Endothelial cell (in vitro differentiated cells): ENCODE measurements around the gene SND1. TPM values are rescaled to one million over a fixed set of nuclear protein-coding genes. Genes with fewer than 3 reads are reported as not detected.

Experiments used
- DNase-seq: peaks from one replicate; pipeline ENCODE4 v3.0.0; 2021; ENCODE audit warnings: low spot score
- H3K27ac Mint-ChIP-seq: one replicate; pipeline ENCODE4 v1.8.0; 2021; ENCODE audit warnings: mixed read lengths, inconsistent platforms; ENCODE audit not compliant: unreplicated experiment
- H3K27me3 Mint-ChIP-seq: one replicate; pipeline ENCODE4 v1.8.0; 2021; ENCODE audit warnings: mild to moderate bottlenecking, moderate library complexity, mixed read lengths, inconsistent platforms; ENCODE audit not compliant: unreplicated experiment
- H3K36me3 Mint-ChIP-seq: one replicate; pipeline ENCODE4 v1.8.0; 2021; ENCODE audit warnings: mild to moderate bottlenecking, low read depth, mixed read lengths, inconsistent platforms; ENCODE audit not compliant: unreplicated experiment
- H3K4me1 Mint-ChIP-seq: one replicate; pipeline ENCODE4 v1.8.0; 2021; ENCODE audit warnings: mild to moderate bottlenecking, mixed read lengths, inconsistent platforms; ENCODE audit not compliant: unreplicated experiment
- H3K4me3 Mint-ChIP-seq: one replicate; pipeline ENCODE4 v1.8.0; 2021; ENCODE audit warnings: mild to moderate bottlenecking, mixed read lengths, inconsistent platforms; ENCODE audit not compliant: unreplicated experiment
- H3K9me3 Mint-ChIP-seq: one replicate; pipeline ENCODE4 v1.8.0; 2021; ENCODE audit warnings: mixed read lengths, inconsistent platforms; ENCODE audit not compliant: unreplicated experiment
- total RNA-seq: library from RNA; stranded (reverse); fragmentation: NEBNext Ultra II Directional; extraction: Animal tissue kit (Norgen Biotek cat#: 25700); gene quantifications from one replicate; pipeline ENCODE4 v1.2.1, GENCODE V29; 2021; ENCODE audit not compliant: unreplicated experiment
- TF ChIP-seq, protein P1 (sequence below): fragments of 200-600 bp; sonication (generic); IDR thresholded peaks from one replicate; pipeline ENCODE4 v1.5.0; 2021; ENCODE audit warnings: antibody characterized with exemption; ENCODE audit not compliant: unreplicated experiment

The SND1 gene
- total RNA-seq, 1 donor from 2014 or later: 375 TPM

DNA sequence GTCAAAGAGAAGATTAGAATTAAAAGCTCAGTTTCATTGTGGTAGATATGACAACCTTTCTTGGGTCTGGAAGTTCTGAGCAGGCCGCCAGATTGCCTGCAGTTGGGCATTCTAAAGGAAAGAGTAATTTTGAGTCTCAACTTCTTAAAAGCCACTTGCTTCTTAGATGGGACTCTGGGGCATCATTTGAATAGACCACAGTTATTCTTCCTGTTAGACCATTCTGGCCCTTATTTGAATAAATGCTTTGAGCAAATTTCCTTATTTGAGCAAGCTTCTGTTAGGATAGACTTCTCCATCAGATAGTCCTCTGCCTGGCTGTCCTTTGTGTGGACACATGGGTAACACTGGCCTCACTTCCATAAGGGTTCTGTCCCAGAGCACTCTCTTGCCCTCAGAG lies 40.2 kb downstream of the SND1 start:
- peaks cover 3% of the 10 kb centered on the region for H3K27me3 Mint-ChIP-seq

DNA sequence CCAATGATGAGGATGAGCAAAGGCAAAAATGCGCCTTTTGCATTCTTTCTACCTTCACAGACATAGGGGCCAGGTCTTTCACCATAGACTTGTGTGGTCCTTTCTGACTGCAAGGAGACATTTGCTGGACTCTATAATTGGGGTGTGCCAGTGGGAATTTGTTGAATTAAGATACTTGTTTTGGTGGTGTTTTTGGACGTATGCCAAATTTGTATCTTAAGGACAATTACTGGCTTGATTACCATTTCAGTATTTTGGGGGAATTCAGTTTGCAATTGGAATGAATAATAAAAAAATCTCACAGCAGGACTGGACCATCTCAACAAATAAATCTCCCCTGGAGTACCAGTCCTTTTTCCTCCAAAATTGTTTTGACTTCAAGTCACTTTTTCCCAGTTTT lies 47.9 kb downstream of the SND1 start:
- no peak for DNase-seq
- Mint-ChIP-seq H3K4me3 (no peak overlapping the region), H3K27ac (no peak overlapping the region), H3K9me3 (no peaks in the 10 kb centered on the region), H3K36me3 (peaks cover 50% of the 10 kb centered on the region), H3K27me3 (no peaks in the 10 kb centered on the region), H3K4me1 (peaks cover 8% of the 10 kb centered on the region)
- TF ChIP-seq, protein P1, sequence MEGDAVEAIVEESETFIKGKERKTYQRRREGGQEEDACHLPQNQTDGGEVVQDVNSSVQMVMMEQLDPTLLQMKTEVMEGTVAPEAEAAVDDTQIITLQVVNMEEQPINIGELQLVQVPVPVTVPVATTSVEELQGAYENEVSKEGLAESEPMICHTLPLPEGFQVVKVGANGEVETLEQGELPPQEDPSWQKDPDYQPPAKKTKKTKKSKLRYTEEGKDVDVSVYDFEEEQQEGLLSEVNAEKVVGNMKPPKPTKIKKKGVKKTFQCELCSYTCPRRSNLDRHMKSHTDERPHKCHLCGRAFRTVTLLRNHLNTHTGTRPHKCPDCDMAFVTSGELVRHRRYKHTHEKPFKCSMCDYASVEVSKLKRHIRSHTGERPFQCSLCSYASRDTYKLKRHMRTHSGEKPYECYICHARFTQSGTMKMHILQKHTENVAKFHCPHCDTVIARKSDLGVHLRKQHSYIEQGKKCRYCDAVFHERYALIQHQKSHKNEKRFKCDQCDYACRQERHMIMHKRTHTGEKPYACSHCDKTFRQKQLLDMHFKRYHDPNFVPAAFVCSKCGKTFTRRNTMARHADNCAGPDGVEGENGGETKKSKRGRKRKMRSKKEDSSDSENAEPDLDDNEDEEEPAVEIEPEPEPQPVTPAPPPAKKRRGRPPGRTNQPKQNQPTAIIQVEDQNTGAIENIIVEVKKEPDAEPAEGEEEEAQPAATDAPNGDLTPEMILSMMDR: no peak

More for the DNA sequence above, 40.2 kb downstream of the SND1 start:
- peaks cover 52% of the 10 kb centered on the region for H3K4me1 Mint-ChIP-seq
- no peaks in the 10 kb centered on the region for H3K9me3 Mint-ChIP-seq
- no peak overlapping the region for H3K27ac Mint-ChIP-seq
- H3K4me3 Mint-ChIP-seq: no peak overlapping the region
- H3K36me3 Mint-ChIP-seq: peaks cover 59% of the 10 kb centered on the region
- TF ChIP-seq, protein P1: no peak
- DNase-seq: no peak

DNA sequence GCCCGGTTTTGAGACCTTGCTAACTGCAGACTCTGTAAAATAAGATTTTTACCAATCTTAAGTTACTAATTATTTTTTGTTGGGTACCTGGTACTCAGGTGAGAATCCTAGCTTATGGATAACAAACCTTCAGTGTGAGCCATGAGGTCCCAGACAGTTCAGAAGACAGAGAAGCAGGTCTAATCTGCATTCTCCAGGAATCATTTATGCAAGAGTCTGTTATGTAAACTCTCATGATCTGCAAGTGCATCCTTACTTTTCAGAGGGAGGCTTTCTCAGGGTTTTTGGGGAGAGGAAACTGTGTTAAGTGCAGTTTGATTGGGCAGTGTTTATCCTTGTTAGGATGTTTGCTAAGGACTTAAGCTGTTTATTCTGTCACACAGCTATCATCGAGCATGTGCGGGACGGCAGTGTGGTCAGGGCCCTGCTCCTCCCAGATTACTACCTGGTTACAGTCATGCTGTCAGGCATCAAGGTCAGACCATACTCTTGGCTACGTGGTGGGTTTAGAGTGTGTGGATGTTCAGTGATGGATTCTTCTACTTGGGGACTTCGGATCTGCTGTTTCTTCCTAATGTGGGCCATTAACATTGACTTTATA lies 50.2 kb downstream of the SND1 start:
- Mint-ChIP-seq H3K9me3 (no peaks in the 10 kb centered on the region), H3K4me3 (no peak overlapping the region), H3K4me1 (peaks cover 9% of the 10 kb centered on the region), H3K27me3 (no peaks in the 10 kb centered on the region), H3K27ac (no peak overlapping the region), H3K36me3 (peaks cover 57% of the 10 kb centered on the region)
- no peak for DNase-seq
- TF ChIP-seq, protein P1: no peak

DNA sequence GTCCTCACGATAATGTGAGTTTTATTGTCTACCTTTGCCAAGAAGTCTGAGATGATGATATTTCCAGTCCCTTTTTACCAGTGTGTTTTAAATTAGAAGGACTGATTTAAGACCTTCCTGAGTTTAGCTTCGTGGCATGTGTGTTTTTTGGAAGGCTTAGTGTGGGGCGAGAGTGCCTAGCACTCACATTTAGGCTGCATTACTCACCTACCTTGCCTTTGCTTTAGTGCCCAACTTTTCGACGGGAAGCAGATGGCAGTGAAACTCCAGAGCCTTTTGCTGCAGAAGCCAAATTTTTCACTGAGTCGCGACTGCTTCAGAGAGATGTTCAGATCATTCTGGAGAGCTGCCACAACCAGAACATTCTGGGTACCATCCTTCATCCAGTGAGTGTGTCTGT lies 50.9 kb downstream of the SND1 start:
- H3K27ac Mint-ChIP-seq: no peak overlapping the region
- no peak for DNase-seq
- H3K4me1 Mint-ChIP-seq: peaks cover 14% of the 10 kb centered on the region
- H3K27me3 Mint-ChIP-seq: peaks cover 2% of the 10 kb centered on the region
- TF ChIP-seq, protein P1: no peak
- peaks cover 57% of the 10 kb centered on the region for H3K36me3 Mint-ChIP-seq
- no peak overlapping the region for H3K4me3 Mint-ChIP-seq
- H3K9me3 Mint-ChIP-seq: no peaks in the 10 kb centered on the region

DNA sequence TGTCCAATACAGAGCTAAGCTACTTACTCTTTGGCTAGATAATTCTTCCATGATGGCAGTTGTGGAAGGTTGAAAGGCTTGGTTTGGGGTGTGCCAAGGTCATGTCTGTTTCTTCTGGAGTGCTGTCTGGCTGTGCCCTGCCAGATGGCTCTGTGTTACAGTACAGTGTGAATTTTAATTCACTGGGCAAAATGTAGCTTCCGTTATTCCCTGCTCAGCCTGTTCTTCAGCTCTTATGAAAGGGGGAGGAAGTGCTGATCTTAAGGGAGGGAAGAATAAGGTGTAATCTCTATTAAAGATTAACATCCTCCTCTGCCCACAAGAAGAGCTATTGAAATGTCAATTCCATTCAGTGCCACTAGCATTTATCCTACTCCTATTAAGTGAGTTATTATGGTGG lies 52.2 kb downstream of the SND1 start:
- no peak overlapping the region for H3K4me3 Mint-ChIP-seq
- TF ChIP-seq, protein P1: no peak
- DNase-seq: no peak
- peaks cover 24% of the 10 kb centered on the region for H3K4me1 Mint-ChIP-seq
- no peak overlapping the region for H3K27ac Mint-ChIP-seq
- H3K36me3 Mint-ChIP-seq: peaks cover 53% of the 10 kb centered on the region
- H3K9me3 Mint-ChIP-seq: no peaks in the 10 kb centered on the region
- H3K27me3 Mint-ChIP-seq: peaks cover 4% of the 10 kb centered on the region
